DND-41 (cell line): ENCODE data around the gene RNF2.

Experiments used
- EZH2 ChIP-seq: IDR thresholded peaks from 3 replicates; pipeline ENCODE4 v1.6.1; 2012; ENCODE audit warnings: borderline replicate concordance, low read depth, mild to moderate bottlenecking, moderate library complexity, low read length, inconsistent platforms; ENCODE audit not compliant: severe bottlenecking
- TF ChIP-seq, protein P1 (sequence below): IDR thresholded peaks from 2 replicates; pipeline ENCODE4 v1.5.1; 2012; ENCODE audit warnings: borderline replicate concordance, low read length, moderate library complexity, mild to moderate bottlenecking; ENCODE audit not compliant: poor library complexity, severe bottlenecking; ENCODE audit errors: extremely low read depth

DNA sequence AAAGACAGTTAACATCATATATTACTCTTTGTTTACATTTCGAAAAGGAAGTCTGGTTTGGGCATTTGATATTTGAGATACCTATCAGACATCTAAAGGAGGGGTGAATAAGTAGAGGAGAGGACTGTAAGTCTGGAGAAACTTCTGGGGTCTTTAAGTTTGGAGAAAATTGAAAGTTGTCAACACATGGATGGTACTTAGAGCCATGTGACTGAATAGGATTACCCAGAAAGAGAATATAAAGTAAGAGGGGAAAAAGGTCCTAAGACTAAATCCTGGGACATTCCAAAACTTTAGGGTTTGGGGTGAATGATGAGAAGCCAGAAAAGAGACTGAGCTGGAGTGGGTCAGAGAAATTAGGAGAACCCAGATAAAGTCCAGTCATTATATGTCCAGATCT is 10.1 kb upstream of the RNF2 start:
- TF ChIP-seq, protein P1, sequence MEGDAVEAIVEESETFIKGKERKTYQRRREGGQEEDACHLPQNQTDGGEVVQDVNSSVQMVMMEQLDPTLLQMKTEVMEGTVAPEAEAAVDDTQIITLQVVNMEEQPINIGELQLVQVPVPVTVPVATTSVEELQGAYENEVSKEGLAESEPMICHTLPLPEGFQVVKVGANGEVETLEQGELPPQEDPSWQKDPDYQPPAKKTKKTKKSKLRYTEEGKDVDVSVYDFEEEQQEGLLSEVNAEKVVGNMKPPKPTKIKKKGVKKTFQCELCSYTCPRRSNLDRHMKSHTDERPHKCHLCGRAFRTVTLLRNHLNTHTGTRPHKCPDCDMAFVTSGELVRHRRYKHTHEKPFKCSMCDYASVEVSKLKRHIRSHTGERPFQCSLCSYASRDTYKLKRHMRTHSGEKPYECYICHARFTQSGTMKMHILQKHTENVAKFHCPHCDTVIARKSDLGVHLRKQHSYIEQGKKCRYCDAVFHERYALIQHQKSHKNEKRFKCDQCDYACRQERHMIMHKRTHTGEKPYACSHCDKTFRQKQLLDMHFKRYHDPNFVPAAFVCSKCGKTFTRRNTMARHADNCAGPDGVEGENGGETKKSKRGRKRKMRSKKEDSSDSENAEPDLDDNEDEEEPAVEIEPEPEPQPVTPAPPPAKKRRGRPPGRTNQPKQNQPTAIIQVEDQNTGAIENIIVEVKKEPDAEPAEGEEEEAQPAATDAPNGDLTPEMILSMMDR = no peak
- TF ChIP-seq EZH2 = no peak
